GM21390 (cell line): ENCODE data around the gene MVB12B.
"Not testable (repeated sequence)": the region's sequence is repeated elsewhere in the genome, so short reads cannot be mapped to it uniquely, and the experiment has no call there.

Experiments used
- ATAC-seq: cut with Tn5 transposase; IDR thresholded peaks from one replicate; pipeline ENCODE4 v1.9.1; 2021; ENCODE audit not compliant: unreplicated experiment

Gene MVB12B

DNA sequence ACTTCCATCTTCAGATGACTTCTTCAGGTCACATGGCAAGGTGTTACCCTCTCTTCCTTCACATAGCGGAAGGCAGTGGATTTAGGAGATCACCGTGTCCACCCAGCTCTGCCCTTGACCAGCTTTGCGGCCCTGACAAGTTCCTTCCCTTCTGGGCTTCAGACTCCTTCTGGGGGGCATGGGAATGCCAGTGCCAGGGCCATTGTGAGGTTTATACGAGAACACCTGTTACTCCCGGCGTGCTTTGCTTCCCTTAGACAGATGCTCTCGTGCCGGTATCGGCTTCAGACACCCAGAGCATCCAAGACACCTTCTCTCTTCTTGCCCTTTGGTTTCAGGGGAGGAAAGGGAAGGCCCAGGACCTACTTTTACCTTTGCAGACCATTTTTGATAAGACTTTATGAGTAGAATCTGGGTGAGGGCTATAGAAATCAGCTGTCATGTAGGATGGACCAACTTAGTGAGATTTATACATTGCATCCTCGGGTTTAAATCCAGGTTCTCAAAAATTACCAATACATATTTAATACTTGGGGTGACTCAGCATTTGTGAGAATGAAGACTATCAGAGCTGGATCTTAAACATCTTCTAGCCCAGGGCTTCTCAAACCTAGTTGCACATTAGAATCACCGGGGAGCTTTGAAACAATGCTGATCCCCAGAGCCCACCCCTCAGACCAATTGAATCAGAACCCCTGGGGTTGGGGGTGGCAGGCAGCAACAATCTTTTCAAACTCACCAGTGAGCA, 138.2 kb downstream of the MVB12B start:
- no peak for ATAC-seq

GRCh38 chr9:126465977-126466376, 139.3 kb downstream of the MVB12B start:
- no peak for ATAC-seq

GRCh38 chr9:126468141-126468825, 141.7 kb downstream of the MVB12B start:
- ATAC-seq = no peak

- ATAC-seq = no peak
Measured at GRCh38 chr9:126470241-126470993, 143.8 kb downstream of the MVB12B start.

GRCh38 chr9:126471084-126471624, 144.5 kb downstream of the MVB12B start:
- ATAC-seq = no peak

GRCh38 chr9:126472198-126472947, 145.7 kb downstream of the MVB12B start:
- no peak for ATAC-seq

DNA sequence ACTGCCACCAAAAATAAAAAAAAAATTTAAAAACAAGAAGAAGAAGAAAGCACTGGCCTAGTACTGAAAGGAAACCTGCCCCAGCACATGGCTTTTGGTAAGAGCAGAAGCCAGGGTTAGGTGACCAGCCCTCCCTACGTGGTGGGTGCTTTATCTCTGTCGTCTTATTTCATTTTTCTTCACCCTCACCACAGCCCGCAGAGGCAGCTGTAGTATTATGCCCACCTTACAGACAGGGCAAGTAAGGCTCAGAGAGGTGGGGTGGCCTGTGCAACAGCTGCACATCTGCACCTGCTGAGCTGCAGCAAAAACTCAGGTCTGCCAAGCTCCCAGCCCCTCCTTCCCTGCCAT, 146.3 kb downstream of the MVB12B start:
- no peak for ATAC-seq

DNA sequence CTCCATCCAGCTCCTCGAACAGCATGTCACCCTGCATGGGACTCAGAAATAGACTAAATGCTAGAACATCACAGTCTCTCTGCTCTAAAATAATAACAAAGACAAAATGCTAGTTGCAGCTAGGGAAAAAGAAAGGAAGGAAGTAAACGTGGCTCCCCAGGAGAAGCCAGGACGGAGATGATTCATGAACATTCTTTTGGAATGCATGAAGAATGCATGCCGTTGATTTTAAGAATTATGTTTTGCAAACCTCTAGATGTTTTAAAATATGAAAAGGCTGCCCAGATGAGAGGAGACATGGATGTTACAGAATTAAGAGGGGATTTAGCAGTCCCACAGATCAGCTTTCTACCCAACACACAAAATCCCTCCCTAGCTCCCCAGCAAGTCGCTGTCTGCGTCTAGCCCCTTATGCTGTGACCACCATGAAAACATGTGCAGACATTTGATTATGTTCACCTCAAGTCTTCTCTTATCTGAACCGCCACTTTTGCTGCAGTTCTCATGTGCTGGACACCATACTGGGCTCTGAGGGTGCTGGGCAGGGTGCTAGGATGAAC, 147.7 kb downstream of the MVB12B start:
- ATAC-seq = no peak

DNA sequence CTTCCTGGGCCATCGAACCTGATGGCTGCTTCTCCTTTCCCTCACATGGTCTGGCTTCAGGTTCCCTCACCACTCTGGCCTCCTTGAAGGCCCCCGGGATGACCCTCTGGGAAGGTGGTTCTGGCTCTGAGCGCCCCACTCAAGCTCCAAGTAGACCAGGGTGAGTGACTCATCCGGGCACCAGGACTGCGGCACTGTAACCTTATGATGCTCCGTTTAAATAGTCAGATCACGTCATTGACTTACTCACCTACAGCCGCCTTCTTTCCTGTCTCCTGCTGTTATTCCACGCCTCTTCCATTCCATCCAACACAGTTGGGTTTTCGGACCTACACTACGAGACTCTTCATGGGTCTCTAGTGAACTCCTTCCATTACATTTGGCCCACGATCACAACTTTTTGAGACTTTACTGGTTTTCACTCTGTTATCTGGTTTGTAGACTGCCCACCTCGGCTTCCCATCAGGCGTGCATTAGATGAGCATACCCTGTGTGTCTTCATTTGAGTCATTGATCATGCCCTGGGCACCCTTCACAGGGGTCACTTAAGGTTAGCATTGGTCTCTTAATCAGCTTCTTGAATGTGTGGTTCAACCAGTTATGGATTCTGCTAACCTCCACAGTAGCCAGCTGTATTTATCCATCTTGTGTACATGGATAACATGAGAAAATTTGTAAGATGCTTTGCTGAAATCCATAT, 148.3 kb downstream of the MVB12B start:
- ATAC-seq = no peak

DNA sequence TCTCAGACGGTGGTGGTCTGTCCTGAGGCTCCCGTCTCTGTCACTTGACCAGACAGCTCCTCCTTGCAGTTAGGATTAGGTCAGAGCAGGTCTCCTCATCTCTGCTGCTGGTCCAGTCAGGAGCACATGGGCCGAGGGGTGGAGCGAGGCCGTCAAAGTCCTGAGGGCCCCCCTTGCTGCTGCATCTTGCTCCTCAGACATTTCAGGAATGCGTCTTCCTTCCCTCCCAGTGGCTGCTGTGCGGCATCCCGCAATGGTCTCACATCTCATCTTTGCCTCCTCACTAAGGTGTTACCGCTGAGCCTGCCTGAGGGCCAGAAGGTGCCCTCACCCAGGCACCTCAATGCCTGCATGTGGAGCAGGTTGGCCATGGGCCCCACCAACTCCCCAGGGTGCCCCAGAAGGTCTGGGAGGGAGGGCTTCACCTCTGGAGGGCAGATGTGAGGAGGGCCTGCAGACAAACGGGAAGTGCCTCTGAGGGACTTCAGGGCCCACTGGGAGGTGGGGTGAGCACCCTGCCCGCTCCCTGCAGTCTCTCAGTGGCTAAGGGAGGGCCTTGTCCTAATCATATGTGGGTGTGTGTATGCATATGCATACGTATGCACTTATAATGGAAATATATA, 149.4 kb downstream of the MVB12B start:
- no peak for ATAC-seq

- ATAC-seq = not testable (repeated sequence)
Measured at GRCh38 chr9:126477432-126477831, 150.8 kb downstream of the MVB12B start.

DNA sequence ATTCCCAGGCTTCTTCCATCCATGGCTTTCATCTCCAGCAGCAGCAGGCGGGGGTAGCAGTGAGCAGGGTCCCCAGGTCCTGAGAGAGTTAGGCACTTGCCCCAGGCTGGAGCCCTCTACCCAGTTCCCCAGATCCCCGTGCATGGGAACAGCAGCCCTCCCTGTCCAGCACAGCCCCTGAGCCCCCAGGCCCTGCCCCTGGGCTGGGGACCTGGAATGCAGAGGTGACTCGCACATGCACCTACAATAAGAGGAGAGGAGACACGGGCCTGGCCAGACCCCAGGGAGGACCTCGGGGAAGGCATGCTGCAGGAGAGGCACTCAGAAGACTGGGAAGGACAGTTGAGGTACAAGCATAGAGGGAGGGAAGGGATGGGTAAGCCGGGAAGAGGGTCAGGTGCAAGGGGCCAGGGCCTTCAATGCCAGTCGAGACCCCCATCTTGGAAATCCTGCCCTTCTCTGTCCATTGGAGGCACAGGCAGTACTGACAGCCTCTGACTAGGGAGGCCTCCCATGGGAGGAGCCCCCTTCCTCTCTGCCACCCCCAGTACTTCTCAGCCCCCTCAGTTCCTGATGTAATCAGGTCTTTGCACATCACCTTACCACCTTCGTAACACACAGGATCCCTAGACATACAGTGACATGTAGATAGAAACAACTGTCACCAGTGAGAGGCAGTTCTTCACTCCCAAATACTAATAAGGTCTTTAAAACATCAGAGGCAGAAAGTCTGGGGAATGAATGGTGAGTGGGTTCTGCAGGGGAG, 151.8 kb downstream of the MVB12B start:
- ATAC-seq = no peak

GRCh38 chr9:126479515-126479914, 152.9 kb downstream of the MVB12B start:
- no peak for ATAC-seq

DNA sequence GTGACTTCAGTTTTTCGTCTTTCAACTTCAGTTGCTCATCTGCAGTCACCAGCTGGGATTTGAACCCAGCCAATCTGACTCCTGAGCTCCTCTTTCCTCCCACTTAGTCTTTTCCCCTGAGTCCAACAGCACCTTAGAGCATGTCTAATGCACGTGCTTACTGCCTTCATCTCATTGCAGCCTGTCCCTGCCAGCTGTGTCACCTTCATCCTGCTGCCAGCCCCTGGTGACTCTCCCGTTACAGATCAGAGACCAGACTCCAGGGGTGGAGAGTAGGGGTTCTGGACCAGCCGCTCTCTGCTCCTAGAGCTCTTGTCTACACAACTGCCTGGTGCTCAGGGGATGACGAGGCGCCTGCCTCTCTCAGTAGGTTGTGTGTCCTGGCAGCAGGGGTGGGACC, 154.2 kb downstream of the MVB12B start:
- no peak for ATAC-seq

DNA sequence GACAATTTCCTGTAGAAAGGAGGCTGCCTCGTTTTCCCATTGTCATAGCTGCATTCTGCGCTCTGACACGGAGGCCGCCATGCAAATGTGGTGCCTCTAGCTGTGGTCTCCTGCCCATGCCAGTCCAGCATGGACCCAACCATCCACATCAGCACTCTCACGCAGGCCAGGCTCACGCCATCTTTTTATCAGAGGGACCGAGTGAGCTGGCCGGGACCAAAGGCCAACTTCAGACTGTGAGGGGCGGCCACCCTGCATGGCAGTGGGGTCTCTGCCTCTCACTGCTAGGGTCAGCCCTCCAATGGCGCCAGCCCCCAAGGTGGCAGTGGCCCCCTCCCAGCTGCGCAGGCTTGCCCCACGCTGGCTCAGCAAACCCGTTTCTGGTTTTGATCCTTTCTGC, 155.2 kb downstream of the MVB12B start:
- ATAC-seq = no peak

DNA sequence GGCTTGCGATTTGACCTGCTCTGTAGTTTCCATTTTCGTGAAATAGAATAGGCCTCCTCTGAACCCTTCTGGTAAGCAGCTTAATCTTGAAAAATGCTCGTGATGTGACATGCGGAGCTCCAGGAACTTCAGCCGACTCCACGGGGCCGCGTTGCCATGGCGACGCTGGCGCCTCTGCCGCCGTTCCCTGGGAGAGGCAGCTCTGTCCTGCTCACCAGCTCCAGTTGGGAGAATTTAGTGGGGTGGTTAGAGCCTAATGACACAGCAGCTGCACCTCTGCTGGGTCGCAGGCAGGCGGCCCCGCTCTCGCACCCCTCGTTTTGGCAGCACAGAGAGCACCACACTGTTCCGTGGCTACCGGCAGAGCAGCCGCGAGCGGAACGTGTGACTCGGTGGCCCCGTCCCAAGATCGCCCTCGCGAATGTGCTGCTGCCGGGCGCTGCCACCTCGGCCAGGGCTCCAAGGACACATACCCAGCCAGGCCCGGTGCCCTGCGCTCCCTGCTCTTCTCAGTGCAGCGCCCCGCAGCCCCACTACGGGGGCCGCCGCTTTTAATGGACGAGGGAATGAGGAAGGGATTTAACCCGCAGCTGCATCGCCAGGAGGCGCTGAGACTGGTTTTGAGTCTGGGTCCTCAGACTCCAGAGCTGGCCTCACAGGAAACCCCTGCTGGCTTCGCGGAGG, 155.9 kb downstream of the MVB12B start:
- no peak for ATAC-seq

GRCh38 chr9:126483468-126484073, 156.9 kb downstream of the MVB12B start:
- ATAC-seq = no peak

DNA sequence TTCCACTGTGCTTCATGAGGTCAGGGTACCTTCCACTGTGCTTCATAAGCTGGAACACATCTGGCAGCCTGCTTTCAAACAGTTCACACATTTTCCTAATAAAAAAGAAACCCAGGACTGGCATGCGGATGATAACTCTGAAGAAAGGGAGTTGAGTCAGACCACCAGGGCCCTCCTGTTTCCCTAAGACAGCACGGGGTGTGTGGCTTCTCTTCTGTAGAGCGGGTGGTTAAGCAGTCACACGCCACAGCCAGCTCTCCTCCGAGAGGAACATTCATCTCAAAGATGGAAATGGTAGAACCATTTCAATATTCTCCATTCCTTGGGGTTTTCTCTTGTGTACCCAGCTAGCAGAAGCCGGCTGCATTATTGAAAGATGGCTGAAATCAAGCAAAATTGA, 159.0 kb downstream of the MVB12B start:
- no peak for ATAC-seq
